HepG2 (cell line): Measurements from ENCODE around the gene CDC6. TPM values are rescaled to one million over a fixed set of nuclear protein-coding genes. Genes with fewer than 3 reads are reported as not detected.
A peak's percentile ranks its signal among the peaks of the same experiment; 100 is the strongest.

Experiments
- DPF2 ChIP-seq: sonication (generic); formaldehyde crosslinking; IDR thresholded peaks from 2 replicates; pipeline ENCODE4 v1.4.0; 2020; ENCODE audit warnings: mild to moderate bottlenecking, low read depth, missing genetic modification reagents, borderline replicate concordance
- EP300 ChIP-seq, 3 experiments: sonication (generic) in 1 of 3; formaldehyde crosslinking in 1 of 3; IDR thresholded peaks; 2 replicates each; pipeline versions ENCODE4 v1.5.1 to v1.6.1; 2011 to 2020; ENCODE audit warnings: low read depth in 2 of 3, low read length in 2 of 3, borderline replicate concordance in 1 of 3, improper control_type of control experiment in 1 of 3, mild to moderate bottlenecking in 1 of 3, missing genetic modification reagents in 1 of 3, moderate library complexity in 1 of 3
- HBP1 ChIP-seq: IDR thresholded peaks from 2 replicates; pipeline ENCODE4 v1.6.1; 2016; ENCODE audit warnings: low read depth, control low read depth
- MLXIP ChIP-seq: sonication (generic); formaldehyde crosslinking; IDR thresholded peaks from 2 replicates; pipeline ENCODE4 v1.9.0; 2021; ENCODE audit warnings: missing genetic modification reagents, borderline replicate concordance
- MYNN ChIP-seq: sonication (generic); formaldehyde crosslinking; IDR thresholded peaks from 2 replicates; pipeline ENCODE4 v1.4.0; 2020; ENCODE audit warnings: mild to moderate bottlenecking, low read depth, missing genetic modification reagents
- NR1H2 ChIP-seq: sonication (generic); formaldehyde crosslinking; IDR thresholded peaks from 2 replicates; pipeline ENCODE4 v1.8.1; 2022; ENCODE audit warnings: low read depth, missing genetic modification reagents, borderline replicate concordance
- POLR2A ChIP-seq, 2 experiments: IDR thresholded peaks; 2 replicates each; pipeline ENCODE4 v1.6.1; 2011; ENCODE audit warnings: low read depth in 2 of 2, low read length in 2 of 2, mild to moderate bottlenecking in 1 of 2, moderate library complexity in 1 of 2; ENCODE audit not compliant: insufficient read depth in 1 of 2
- SIN3A ChIP-seq: IDR thresholded peaks from 2 replicates; pipeline ENCODE4 v1.6.1; 2011; ENCODE audit warnings: low read depth, mild to moderate bottlenecking, control low read depth, low read length, borderline replicate concordance
- SNAPC4 ChIP-seq: sonication (generic); formaldehyde crosslinking; IDR thresholded peaks from 2 replicates; pipeline ENCODE4 v1.4.0; 2020; ENCODE audit warnings: mild to moderate bottlenecking, missing genetic modification reagents
- polyA plus RNA-seq, 8 experiments: library from polyadenylated mRNA; depleted of rRNA in 3 of 8; stranded (reverse) in 7 of 8; unstranded in 1 of 8; fragments of >200 nt; fragmentation: Illumina TruSeq in 4 of 8; extraction: Trizol in 4 of 8; gene quantifications; 2 replicates each; pipeline versions ENCODE4 v1.2.1 to v1.2.3, GENCODE V29; 2011 to 2016; ENCODE audit warnings: low read depth in 4 of 8, missing spikeins in 1 of 8, mixed read lengths in 1 of 8; ENCODE audit not compliant: insufficient read depth in 1 of 8
- total RNA-seq, 5 experiments: library from RNA; depleted of rRNA; stranded (reverse); fragments of >200 nt; fragmentation: Illumina TruSeq; extraction: Trizol; gene quantifications; 2 replicates each; pipeline ENCODE4 v1.2.3, GENCODE V29; 2016; ENCODE audit warnings: low read depth in 1 of 5
- TF ChIP-seq, protein P1 (sequence below), 2 experiments: sonication (generic) in 1 of 2; formaldehyde crosslinking in 1 of 2; IDR thresholded peaks; 2 replicates each; pipeline versions ENCODE4 v1.4.0 to v1.6.1; 2018 to 2020; ENCODE audit warnings: missing genetic modification reagents in 2 of 2, borderline replicate concordance in 1 of 2, low read depth in 1 of 2, mild to moderate bottlenecking in 1 of 2, missing biosample characterization in 1 of 2
- TF ChIP-seq, protein P2 (sequence below): IDR thresholded peaks from 2 replicates; pipeline ENCODE4 v1.4.0; 2020; ENCODE audit warnings: mild to moderate bottlenecking, missing genetic modification reagents

CDC6 gene
- total and polyA plus RNA-seq, 2 of the 13 experiments (the other 11 are each of a cell fraction or from before 2014, with no cell fraction given) = 17.4 to 114 TPM

GRCh38 chr17:40290629-40291280 is 3.1 kb downstream of the CDC6 start (continued):
- TF ChIP-seq MLXIP (CRISPR knock-in tag) (no peak), MYNN (CRISPR knock-in tag) (no peak), NR1H2 (no peak), DPF2 (CRISPR knock-in tag) (no peak), SNAPC4 (CRISPR knock-in tag) (no peak), SIN3A (no peak), POLR2A (IDR thresholded peaks at IDR 0.05; ENCODE audit: insufficient read depth in 1 of 2, low read depth in 2 of 2, low read length in 2 of 2) (peak in 1 of 2 experiments; percentile 35; a peak in 1 of 4 replicates), HBP1 (CRISPR knock-in tag) (0 out of 2 replicates have a peak, but pooled peaks have one; percentile 27), EP300 (IDR thresholded peaks at IDR 0.05; ENCODE audit: low read depth in 2 of 2, low read length in 2 of 2) (no peak; a peak in 1 of 4 replicates), EP300 (CRISPR knock-in tag; IDR thresholded peaks at IDR 0.05; ENCODE audit: borderline replicate concordance) (no peak)
- TF ChIP-seq, protein P1, sequence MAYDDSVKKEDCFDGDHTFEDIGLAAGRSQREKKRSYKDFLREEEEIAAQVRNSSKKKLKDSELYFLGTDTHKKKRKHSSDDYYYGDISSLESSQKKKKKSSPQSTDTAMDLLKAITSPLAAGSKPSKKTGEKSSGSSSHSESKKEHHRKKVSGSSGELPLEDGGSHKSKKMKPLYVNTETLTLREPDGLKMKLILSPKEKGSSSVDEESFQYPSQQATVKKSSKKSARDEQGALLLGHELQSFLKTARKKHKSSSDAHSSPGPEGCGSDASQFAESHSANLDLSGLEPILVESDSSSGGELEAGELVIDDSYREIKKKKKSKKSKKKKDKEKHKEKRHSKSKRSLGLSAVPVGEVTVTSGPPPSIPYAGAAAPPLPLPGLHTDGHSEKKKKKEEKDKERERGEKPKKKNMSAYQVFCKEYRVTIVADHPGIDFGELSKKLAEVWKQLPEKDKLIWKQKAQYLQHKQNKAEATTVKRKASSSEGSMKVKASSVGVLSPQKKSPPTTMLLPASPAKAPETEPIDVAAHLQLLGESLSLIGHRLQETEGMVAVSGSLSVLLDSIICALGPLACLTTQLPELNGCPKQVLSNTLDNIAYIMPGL (CRISPR knock-in tag; IDR thresholded peaks at IDR 0.05; ENCODE audit: borderline replicate concordance in 1 of 2, low read depth in 1 of 2) = peak in 1 of 2 experiments; percentile 31; a peak in 1 of 4 replicates
- TF ChIP-seq, protein P2, sequence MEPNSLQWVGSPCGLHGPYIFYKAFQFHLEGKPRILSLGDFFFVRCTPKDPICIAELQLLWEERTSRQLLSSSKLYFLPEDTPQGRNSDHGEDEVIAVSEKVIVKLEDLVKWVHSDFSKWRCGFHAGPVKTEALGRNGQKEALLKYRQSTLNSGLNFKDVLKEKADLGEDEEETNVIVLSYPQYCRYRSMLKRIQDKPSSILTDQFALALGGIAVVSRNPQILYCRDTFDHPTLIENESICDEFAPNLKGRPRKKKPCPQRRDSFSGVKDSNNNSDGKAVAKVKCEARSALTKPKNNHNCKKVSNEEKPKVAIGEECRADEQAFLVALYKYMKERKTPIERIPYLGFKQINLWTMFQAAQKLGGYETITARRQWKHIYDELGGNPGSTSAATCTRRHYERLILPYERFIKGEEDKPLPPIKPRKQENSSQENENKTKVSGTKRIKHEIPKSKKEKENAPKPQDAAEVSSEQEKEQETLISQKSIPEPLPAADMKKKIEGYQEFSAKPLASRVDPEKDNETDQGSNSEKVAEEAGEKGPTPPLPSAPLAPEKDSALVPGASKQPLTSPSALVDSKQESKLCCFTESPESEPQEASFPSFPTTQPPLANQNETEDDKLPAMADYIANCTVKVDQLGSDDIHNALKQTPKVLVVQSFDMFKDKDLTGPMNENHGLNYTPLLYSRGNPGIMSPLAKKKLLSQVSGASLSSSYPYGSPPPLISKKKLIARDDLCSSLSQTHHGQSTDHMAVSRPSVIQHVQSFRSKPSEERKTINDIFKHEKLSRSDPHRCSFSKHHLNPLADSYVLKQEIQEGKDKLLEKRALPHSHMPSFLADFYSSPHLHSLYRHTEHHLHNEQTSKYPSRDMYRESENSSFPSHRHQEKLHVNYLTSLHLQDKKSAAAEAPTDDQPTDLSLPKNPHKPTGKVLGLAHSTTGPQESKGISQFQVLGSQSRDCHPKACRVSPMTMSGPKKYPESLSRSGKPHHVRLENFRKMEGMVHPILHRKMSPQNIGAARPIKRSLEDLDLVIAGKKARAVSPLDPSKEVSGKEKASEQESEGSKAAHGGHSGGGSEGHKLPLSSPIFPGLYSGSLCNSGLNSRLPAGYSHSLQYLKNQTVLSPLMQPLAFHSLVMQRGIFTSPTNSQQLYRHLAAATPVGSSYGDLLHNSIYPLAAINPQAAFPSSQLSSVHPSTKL (CRISPR knock-in tag) = peak; percentile 30; the same call in 1 of the 2 replicates
